ENCODE results near the gene DGCR8.

GRCh38 chr22:20111045-20111688 lies 31.1 kb downstream of the DGCR8 start:
- no peak for TF ChIP-seq EZH2 (IDR thresholded peaks at IDR 0.05; ENCODE audit: insufficient read depth, poor library complexity, severe bottlenecking)
- TF ChIP-seq EZH2phosphoT487 (IDR thresholded peaks at IDR 0.05; ENCODE audit: insufficient read depth, low read depth), result no peak

Data from GM23248 (cell line).